Omental fat pad (tissue), 4 donors: ENCODE measurements around the gene APLP2. TPM values are rescaled to one million over a fixed set of nuclear protein-coding genes. Genes with fewer than 3 reads are reported as not detected.

Experiments used
- ATAC-seq: fragments of 150-250 bp; one replicate; pipeline ENCODE4 v1.9.1; 2016; ENCODE audit warnings: mild to moderate bottlenecking, moderate library complexity; ENCODE audit not compliant: low FRiP score
- DNase-seq: peaks from one replicate; pipeline ENCODE4 v3.0.0-alpha.2; 2019; ENCODE audit warnings: low spot score
- CTCF ChIP-seq, 3 donors: fragments of 450-650 bp; IDR thresholded peaks; one replicate each; pipeline ENCODE4 v1.5.1; 2016 to 2017; ENCODE audit warnings: antibody characterized with exemption in 3 of 3, mild to moderate bottlenecking in 3 of 3, moderate library complexity in 2 of 3
- total RNA-seq, 4 donors: library from RNA; depleted of rRNA; stranded (reverse); fragments of >200 nt; gene quantifications; one replicate each; pipeline ENCODE4 v1.1.0, GENCODE V29; 2016

The APLP2 gene
- total RNA-seq, 4 donors from 2014 or later: 288 to 530 (median 485) TPM

GRCh38 chr11:130076778-130077481, 7.2 kb downstream of the APLP2 start:
- no peak for ATAC-seq
- no peak for TF ChIP-seq CTCF (IDR thresholded peaks at IDR 0.05)
- no peak for DNase-seq

DNA sequence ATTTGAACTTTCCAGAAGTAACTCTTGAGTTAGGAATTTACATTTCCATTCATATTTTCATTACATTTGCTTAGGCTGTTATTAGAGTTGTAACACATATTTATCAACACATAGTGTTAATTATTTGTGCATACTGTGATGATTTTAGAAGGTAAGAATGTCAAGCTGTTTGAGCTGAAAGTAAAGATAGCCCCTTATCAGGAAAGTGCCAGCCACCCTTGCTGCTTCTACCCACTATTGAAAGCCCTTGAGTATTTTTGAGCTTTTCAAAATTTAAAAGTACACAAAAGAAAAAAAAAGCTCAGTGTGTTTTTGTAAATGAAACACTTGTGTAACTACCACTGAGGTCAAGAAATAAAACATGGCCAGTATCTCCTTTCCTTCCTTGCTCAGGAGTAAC, 8.0 kb downstream of the APLP2 start:
- ATAC-seq (no peak), DNase-seq (no peak)
- no peak for TF ChIP-seq CTCF (IDR thresholded peaks at IDR 0.05)

GRCh38 chr11:130078080-130078479, 8.4 kb downstream of the APLP2 start:
- no peak for DNase-seq
- ATAC-seq: no peak
- TF ChIP-seq CTCF (IDR thresholded peaks at IDR 0.05): no peak

DNA sequence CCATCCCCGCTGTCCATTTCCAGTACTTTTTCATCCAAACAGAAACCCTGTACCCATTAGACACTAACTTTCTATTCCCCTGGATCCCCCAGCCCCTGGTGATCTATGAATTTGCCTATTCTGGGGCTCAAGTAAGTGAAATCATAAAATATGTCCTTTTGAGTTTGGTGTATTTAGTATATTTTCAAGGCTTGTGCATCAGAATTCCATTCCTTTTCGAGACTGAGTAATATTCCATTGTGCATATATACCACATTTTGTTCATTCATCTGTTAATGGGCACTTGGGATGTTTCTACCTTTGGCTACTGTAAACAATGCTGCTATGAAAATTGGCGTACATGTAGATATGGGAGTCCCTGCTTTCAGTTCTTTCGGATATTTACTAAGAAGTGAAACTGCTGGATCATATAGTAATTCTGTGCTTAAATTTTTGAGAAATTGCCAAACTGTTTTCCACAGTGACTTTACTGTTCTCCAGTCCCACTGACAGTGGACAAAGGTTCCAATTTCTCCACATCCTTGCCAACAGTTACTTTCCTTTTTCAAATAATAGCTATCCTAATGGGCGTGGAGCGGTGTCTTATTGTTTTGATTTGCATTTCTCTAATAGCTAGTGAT, 16.1 kb downstream of the APLP2 start:
- TF ChIP-seq CTCF (IDR thresholded peaks at IDR 0.05): no peak
- no peak for ATAC-seq
- no peak for DNase-seq

DNA sequence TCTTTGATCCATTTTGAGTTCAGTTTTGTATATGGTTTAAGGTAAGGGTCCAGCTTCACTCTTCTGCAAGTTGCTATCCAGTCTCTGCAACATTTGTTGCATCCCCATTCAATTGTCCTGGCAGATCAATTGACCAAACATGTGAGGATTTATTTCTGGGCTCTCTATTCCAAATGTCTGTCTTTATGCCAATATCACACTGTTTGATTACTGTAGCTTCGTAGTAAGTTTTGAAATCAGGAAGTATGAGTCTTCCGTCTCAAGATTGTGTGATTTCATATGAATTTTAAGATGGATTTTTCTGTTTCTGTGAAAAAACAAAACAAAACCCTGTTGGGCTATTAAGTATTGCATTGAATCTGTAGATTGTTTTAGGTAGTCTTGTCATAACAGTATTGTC, 17.0 kb downstream of the APLP2 start:
- ATAC-seq: no peak
- no peak for TF ChIP-seq CTCF (IDR thresholded peaks at IDR 0.05)
- DNase-seq: no peak

- no peak for TF ChIP-seq CTCF (IDR thresholded peaks at IDR 0.05)
- no peak for DNase-seq
- ATAC-seq: no peak
Measured at GRCh38 chr11:130087294-130087926, 17.7 kb downstream of the APLP2 start.
